Activated T-cell treated with anti-CD3 and anti-CD28 coated beads, Interleukin-2, amount 50 U/mL, for 24 hours (primary cell): Measurements from ENCODE around the gene MAGI1.

Experiments
- DNase-seq: peaks from one replicate; pipeline ENCODE4 v3.0.0-alpha.2; 2020
- H3K27ac Mint-ChIP-seq: 2 replicates; pipeline ENCODE4 v1.8.0; 2020; ENCODE audit warnings: mild to moderate bottlenecking, mixed read lengths
- H3K27me3 Mint-ChIP-seq: 2 replicates; pipeline ENCODE4 v1.8.0; 2020; ENCODE audit warnings: mixed read lengths
- H3K36me3 Mint-ChIP-seq: 2 replicates; pipeline ENCODE4 v1.8.0; 2020; ENCODE audit warnings: low read depth, mixed read lengths
- H3K4me1 Mint-ChIP-seq: 2 replicates; pipeline ENCODE4 v1.8.0; 2020; ENCODE audit warnings: low read depth, mixed read lengths
- H3K4me3 Mint-ChIP-seq: 2 replicates; pipeline ENCODE4 v1.8.0; 2020; ENCODE audit warnings: mild to moderate bottlenecking, moderate library complexity, mixed read lengths
- H3K9me3 Mint-ChIP-seq: 2 replicates; pipeline ENCODE4 v1.8.0; 2020; ENCODE audit warnings: mixed read lengths

MAGI1 gene

GRCh38 chr3:65350801-65351476 is 687.8 kb downstream of the MAGI1 start:
- DNase-seq, result no peak
- H3K4me3 Mint-ChIP-seq, result no peak overlapping the region
- H3K36me3 Mint-ChIP-seq, result no peaks in the 10 kb centered on the region
- no peaks in the 10 kb centered on the region for H3K4me1 Mint-ChIP-seq
- H3K27me3 Mint-ChIP-seq, result peaks cover 14% of the 10 kb centered on the region
- peaks cover 4% of the 10 kb centered on the region for H3K9me3 Mint-ChIP-seq
- H3K27ac Mint-ChIP-seq, result no peak overlapping the region

- no peaks in the 10 kb centered on the region for H3K27me3 Mint-ChIP-seq
Observed at GRCh38 chr3:65348398-65348995, 690.2 kb downstream of the MAGI1 start.

GRCh38 chr3:65347166-65347565 is 691.6 kb downstream of the MAGI1 start:
- Mint-ChIP-seq H3K4me3 (no peak overlapping the region), H3K9me3 (no peaks in the 10 kb centered on the region)

More at GRCh38 chr3:65348398-65348995, 690.2 kb downstream of the MAGI1 start:
- peaks cover 4% of the 10 kb centered on the region for H3K9me3 Mint-ChIP-seq
- H3K4me1 Mint-ChIP-seq, result no peaks in the 10 kb centered on the region
- H3K36me3 Mint-ChIP-seq, result no peaks in the 10 kb centered on the region
- no peak overlapping the region for H3K4me3 Mint-ChIP-seq
- no peak for DNase-seq
- no peak overlapping the region for H3K27ac Mint-ChIP-seq

GRCh38 chr3:65344846-65345245 is 693.9 kb downstream of the MAGI1 start:
- Mint-ChIP-seq H3K27me3 (no peaks in the 10 kb centered on the region), H3K9me3 (no peaks in the 10 kb centered on the region), H3K4me3 (no peak overlapping the region), H3K4me1 (no peaks in the 10 kb centered on the region), H3K27ac (no peak overlapping the region), H3K36me3 (no peaks in the 10 kb centered on the region)
- DNase-seq, result no peak

More at GRCh38 chr3:65347166-65347565, 691.6 kb downstream of the MAGI1 start:
- Mint-ChIP-seq H3K4me1 (no peaks in the 10 kb centered on the region), H3K36me3 (no peaks in the 10 kb centered on the region), H3K27ac (no peak overlapping the region), H3K27me3 (no peaks in the 10 kb centered on the region)
- DNase-seq, result no peak

GRCh38 chr3:65344444-65344843 is 694.3 kb downstream of the MAGI1 start:
- no peak overlapping the region for H3K4me3 Mint-ChIP-seq
- H3K27ac Mint-ChIP-seq, result no peak overlapping the region
- H3K36me3 Mint-ChIP-seq, result no peaks in the 10 kb centered on the region
- no peaks in the 10 kb centered on the region for H3K27me3 Mint-ChIP-seq
- H3K4me1 Mint-ChIP-seq, result no peaks in the 10 kb centered on the region
- no peak for DNase-seq
- H3K9me3 Mint-ChIP-seq, result no peaks in the 10 kb centered on the region

- Mint-ChIP-seq H3K9me3 (no peaks in the 10 kb centered on the region), H3K27ac (no peak overlapping the region), H3K27me3 (no peaks in the 10 kb centered on the region), H3K4me3 (no peak overlapping the region), H3K4me1 (no peaks in the 10 kb centered on the region), H3K36me3 (no peaks in the 10 kb centered on the region)
- DNase-seq, result no peak
Observed at GRCh38 chr3:65343736-65344135, 695.0 kb downstream of the MAGI1 start.

GRCh38 chr3:65343026-65343425 is 695.7 kb downstream of the MAGI1 start:
- no peak for DNase-seq
- Mint-ChIP-seq H3K27me3 (no peaks in the 10 kb centered on the region), H3K4me3 (no peak overlapping the region), H3K36me3 (no peaks in the 10 kb centered on the region), H3K4me1 (no peaks in the 10 kb centered on the region), H3K9me3 (no peaks in the 10 kb centered on the region), H3K27ac (no peak overlapping the region)

- DNase-seq, result no peak
- H3K27me3 Mint-ChIP-seq, result no peaks in the 10 kb centered on the region
- no peak overlapping the region for H3K27ac Mint-ChIP-seq
- H3K4me1 Mint-ChIP-seq, result no peaks in the 10 kb centered on the region
- no peaks in the 10 kb centered on the region for H3K36me3 Mint-ChIP-seq
- no peak overlapping the region for H3K4me3 Mint-ChIP-seq
- no peaks in the 10 kb centered on the region for H3K9me3 Mint-ChIP-seq
Observed at GRCh38 chr3:65342084-65342683, 696.5 kb downstream of the MAGI1 start.

- Mint-ChIP-seq H3K4me1 (no peaks in the 10 kb centered on the region), H3K36me3 (no peaks in the 10 kb centered on the region), H3K4me3 (no peak overlapping the region), H3K9me3 (peaks cover 6% of the 10 kb centered on the region), H3K27me3 (no peaks in the 10 kb centered on the region), H3K27ac (no peak overlapping the region)
- DNase-seq, result no peak
Observed at GRCh38 chr3:65339192-65339740, 699.5 kb downstream of the MAGI1 start.

- no peak for DNase-seq
- no peak overlapping the region for H3K27ac Mint-ChIP-seq
- no peaks in the 10 kb centered on the region for H3K4me1 Mint-ChIP-seq
- no peak overlapping the region for H3K4me3 Mint-ChIP-seq
- H3K9me3 Mint-ChIP-seq, result peaks cover 6% of the 10 kb centered on the region
- H3K36me3 Mint-ChIP-seq, result no peaks in the 10 kb centered on the region
- H3K27me3 Mint-ChIP-seq, result no peaks in the 10 kb centered on the region
Observed at GRCh38 chr3:65338571-65338970, 700.1 kb downstream of the MAGI1 start.

- Mint-ChIP-seq H3K36me3 (no peaks in the 10 kb centered on the region), H3K9me3 (peaks cover 6% of the 10 kb centered on the region), H3K4me3 (no peak overlapping the region), H3K4me1 (no peaks in the 10 kb centered on the region), H3K27me3 (no peaks in the 10 kb centered on the region), H3K27ac (no peak overlapping the region)
- no peak for DNase-seq
Observed at GRCh38 chr3:65335587-65335986, 703.1 kb downstream of the MAGI1 start.

- Mint-ChIP-seq H3K4me1 (no peaks in the 10 kb centered on the region), H3K4me3 (no peak overlapping the region), H3K9me3 (peaks cover 6% of the 10 kb centered on the region), H3K27ac (no peak overlapping the region), H3K36me3 (no peaks in the 10 kb centered on the region), H3K27me3 (no peaks in the 10 kb centered on the region)
- no peak for DNase-seq
Observed at GRCh38 chr3:65334045-65334665, 704.6 kb downstream of the MAGI1 start.

- no peaks in the 10 kb centered on the region for H3K27me3 Mint-ChIP-seq
- DNase-seq, result no peak
- peaks cover 6% of the 10 kb centered on the region for H3K9me3 Mint-ChIP-seq
- H3K27ac Mint-ChIP-seq, result no peak overlapping the region
- no peaks in the 10 kb centered on the region for H3K4me1 Mint-ChIP-seq
- no peaks in the 10 kb centered on the region for H3K36me3 Mint-ChIP-seq
- H3K4me3 Mint-ChIP-seq, result no peak overlapping the region
Observed at GRCh38 chr3:65331730-65332129, 707.0 kb downstream of the MAGI1 start.

- Mint-ChIP-seq H3K4me1 (no peaks in the 10 kb centered on the region), H3K27ac (no peak overlapping the region), H3K4me3 (no peak overlapping the region), H3K9me3 (no peaks in the 10 kb centered on the region), H3K36me3 (no peaks in the 10 kb centered on the region), H3K27me3 (no peaks in the 10 kb centered on the region)
- no peak for DNase-seq
Observed at GRCh38 chr3:65330072-65330471, 708.6 kb downstream of the MAGI1 start.

- Mint-ChIP-seq H3K4me1 (no peaks in the 10 kb centered on the region), H3K4me3 (no peak overlapping the region), H3K27me3 (no peaks in the 10 kb centered on the region), H3K9me3 (no peaks in the 10 kb centered on the region), H3K27ac (no peak overlapping the region), H3K36me3 (no peaks in the 10 kb centered on the region)
- DNase-seq, result no peak
Observed at GRCh38 chr3:65328148-65328547, 710.6 kb downstream of the MAGI1 start.
